BJ (cell line): ENCODE results near the gene DESI2. TPM values are rescaled to one million over a fixed set of nuclear protein-coding genes. Genes with fewer than 3 reads are reported as not detected.

Experiments
- CTCF ChIA-PET: fragments of 350-600 bp; formaldehyde crosslinking; extraction: SDS; loops from one replicate; lab custom pipeline; 2021; ENCODE audit warnings: antibody characterized with exemption, inconsistent platforms; lab: Yijun Ruan, JAX
- POLR2A ChIA-PET: fragments of 300-600 bp; sonication (Branson Sonifier 250); formaldehyde crosslinking; extraction: SDS; loops from one replicate; lab custom pipeline; 2021; ENCODE audit warnings: antibody characterized with exemption; lab: Charles Lee
- DNase-seq: peaks from one replicate; pipeline ENCODE4 v3.0.0-alpha.2; 2011; ENCODE audit warnings: low read depth
- H3K27me3 ChIP-seq: 2 replicates; pipeline ENCODE4 v1.6.0; 2011; ENCODE audit warnings: low read length; ENCODE audit not compliant: control insufficient read depth, insufficient read depth
- H3K36me3 ChIP-seq: 2 replicates; pipeline ENCODE4 v1.5.1; 2011; ENCODE audit warnings: low read length; ENCODE audit not compliant: control insufficient read depth, insufficient read depth
- H3K4me3 ChIP-seq: 2 replicates; pipeline ENCODE4 v1.5.1; 2011; ENCODE audit warnings: low read depth, mild to moderate bottlenecking, control low read depth, low read length
- polyA plus RNA-seq: library from polyadenylated mRNA; depleted of rRNA; stranded (reverse); fragments of >200 nt; gene quantifications from 2 replicates; pipeline ENCODE4 v1.2.3, GENCODE V29; 2011
- TF ChIP-seq, protein P1 (sequence below): IDR thresholded peaks from 2 replicates; pipeline ENCODE4 v1.5.1; 2011; ENCODE audit warnings: low read depth, mild to moderate bottlenecking, control low read depth, inconsistent platforms, low read length, moderate library complexity; ENCODE audit not compliant: insufficient read depth

DESI2 gene
- polyA plus RNA-seq, 1 experiment: 31.1 TPM

DNA sequence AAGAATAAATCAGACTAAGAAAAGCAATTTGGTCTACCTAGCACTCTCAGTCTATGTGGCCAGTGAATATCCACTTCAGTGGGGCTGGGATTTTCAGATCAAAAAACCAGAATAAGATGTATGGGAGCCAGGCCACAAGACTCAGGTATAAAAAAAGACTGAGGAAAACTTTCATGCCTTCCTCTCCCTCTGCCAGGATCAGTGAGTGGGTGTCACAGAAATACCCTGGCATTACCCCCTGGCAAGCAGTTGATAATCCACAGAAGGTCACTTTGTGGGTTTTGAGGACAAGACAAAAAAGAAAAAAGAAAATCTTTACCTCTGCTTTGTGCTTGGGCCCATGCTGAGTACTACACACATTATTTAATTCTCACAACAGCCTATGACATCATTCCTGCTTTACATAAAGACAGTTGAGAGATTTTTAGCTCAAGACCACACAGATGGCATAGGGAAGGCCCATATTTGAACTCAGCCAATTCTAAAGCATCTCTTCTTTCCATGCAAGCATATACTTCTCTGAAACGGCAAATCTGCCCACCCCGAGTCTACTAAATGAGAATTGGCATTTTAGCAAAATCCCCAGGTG lies 57.6 kb downstream of the DESI2 start:
- H3K27me3 ChIP-seq: no peaks in the 10 kb centered on the region
- ChIA-PET CTCF (no interaction called here), POLR2A (no interaction called here)
- no peak overlapping the region for H3K4me3 ChIP-seq
- DNase-seq: no peak
- 0 out of 2 replicates have a peak, but pooled peaks cover 1% of the 10 kb centered on the region for H3K36me3 ChIP-seq
- TF ChIP-seq, protein P1, sequence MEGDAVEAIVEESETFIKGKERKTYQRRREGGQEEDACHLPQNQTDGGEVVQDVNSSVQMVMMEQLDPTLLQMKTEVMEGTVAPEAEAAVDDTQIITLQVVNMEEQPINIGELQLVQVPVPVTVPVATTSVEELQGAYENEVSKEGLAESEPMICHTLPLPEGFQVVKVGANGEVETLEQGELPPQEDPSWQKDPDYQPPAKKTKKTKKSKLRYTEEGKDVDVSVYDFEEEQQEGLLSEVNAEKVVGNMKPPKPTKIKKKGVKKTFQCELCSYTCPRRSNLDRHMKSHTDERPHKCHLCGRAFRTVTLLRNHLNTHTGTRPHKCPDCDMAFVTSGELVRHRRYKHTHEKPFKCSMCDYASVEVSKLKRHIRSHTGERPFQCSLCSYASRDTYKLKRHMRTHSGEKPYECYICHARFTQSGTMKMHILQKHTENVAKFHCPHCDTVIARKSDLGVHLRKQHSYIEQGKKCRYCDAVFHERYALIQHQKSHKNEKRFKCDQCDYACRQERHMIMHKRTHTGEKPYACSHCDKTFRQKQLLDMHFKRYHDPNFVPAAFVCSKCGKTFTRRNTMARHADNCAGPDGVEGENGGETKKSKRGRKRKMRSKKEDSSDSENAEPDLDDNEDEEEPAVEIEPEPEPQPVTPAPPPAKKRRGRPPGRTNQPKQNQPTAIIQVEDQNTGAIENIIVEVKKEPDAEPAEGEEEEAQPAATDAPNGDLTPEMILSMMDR: no peak

DNA sequence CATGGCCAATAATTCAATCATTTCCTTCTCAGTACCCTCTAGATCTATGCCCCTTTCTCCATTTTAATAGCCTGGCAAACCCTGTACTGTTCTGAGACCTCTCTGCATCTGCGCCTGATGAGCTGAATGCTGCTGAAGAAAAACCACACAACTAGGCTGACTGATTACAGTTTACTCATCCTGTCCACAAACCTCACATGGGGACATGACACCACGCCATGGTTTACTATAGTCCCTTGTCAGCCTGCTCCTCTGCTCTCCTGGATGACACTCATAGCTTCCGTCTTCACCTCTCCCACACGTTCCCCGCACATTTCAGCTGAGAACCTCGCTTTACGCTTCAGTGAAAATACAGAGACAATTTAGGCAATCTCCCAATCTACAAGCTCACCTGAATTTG lies 59.7 kb downstream of the DESI2 start:
- TF ChIP-seq, protein P1: no peak
- no peaks in the 10 kb centered on the region for H3K27me3 ChIP-seq
- no peak overlapping the region for H3K4me3 ChIP-seq
- ChIA-PET POLR2A (no interaction called here), CTCF (interaction anchor here (1.0 kb wide), 1 partner anchor 86 kb away, joined by 3 read pairs; no protein-coding TSS in a partner anchor)
- H3K36me3 ChIP-seq: no peaks in the 10 kb centered on the region
- no peak for DNase-seq

GRCh38 chr1:244713332-244713731 lies 60.4 kb downstream of the DESI2 start:
- DNase-seq: no peak
- Histone ChIP-seq H3K4me3 (no peak overlapping the region), H3K36me3 (no peaks in the 10 kb centered on the region), H3K27me3 (no peaks in the 10 kb centered on the region)
- ChIA-PET CTCF (interaction anchor here (1.0 to 1.2 kb wide), 2 partner anchors 9 to 85 kb away, joined by 3 read pairs; no protein-coding TSS in a partner anchor), POLR2A (no interaction called here)
- TF ChIP-seq, protein P1: no peak

GRCh38 chr1:244727871-244728474 lies 75.0 kb downstream of the DESI2 start:
- ChIA-PET POLR2A (no interaction called here), CTCF (no interaction called here)
- H3K36me3 ChIP-seq: no peaks in the 10 kb centered on the region
- no peak for DNase-seq
- no peak overlapping the region for H3K4me3 ChIP-seq
- H3K27me3 ChIP-seq: peaks cover 4% of the 10 kb centered on the region
- TF ChIP-seq, protein P1: no peak

GRCh38 chr1:244730153-244730933 lies 77.4 kb downstream of the DESI2 start:
- POLR2A ChIA-PET: interaction anchor here (0.6 kb wide), 1 partner anchor 10 kb away, joined by 4 read pairs; no protein-coding TSS in a partner anchor
- TF ChIP-seq, protein P1: no peak
- no peaks in the 10 kb centered on the region; the same call in 1 of the 2 replicates for H3K27me3 ChIP-seq
- DNase-seq: no peak
- CTCF ChIA-PET: no interaction called here
- H3K36me3 ChIP-seq: no peaks in the 10 kb centered on the region
- H3K4me3 ChIP-seq: peak overlapping the region; percentile 45
